ENCODE measurements around the gene HOXA11.

DNA sequence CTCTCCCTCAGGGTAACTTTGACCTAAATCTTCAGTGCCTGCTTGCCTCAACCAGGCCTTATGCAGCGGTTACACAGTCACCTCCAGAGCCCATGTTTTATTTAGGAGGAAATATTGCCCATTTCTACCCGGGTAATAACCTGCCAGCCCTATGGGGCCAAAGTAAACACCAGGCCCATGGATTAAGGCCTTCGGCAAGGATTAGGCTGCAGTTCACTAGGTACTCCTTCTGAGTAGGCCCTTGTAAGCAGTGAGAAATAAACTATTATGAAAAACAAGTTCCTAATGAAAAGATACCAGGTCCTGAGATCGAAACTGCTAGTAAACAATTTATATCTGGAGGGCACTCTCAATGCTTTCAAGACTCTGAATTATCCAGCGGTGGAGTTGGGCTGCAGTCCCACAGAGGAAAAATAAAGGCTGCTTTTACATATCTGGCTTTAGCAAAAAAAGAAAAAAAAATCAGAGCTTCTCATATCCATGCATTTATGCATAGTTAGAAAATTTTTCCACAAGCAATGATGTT, 7.2 kb downstream of the HOXA11 start:
- TF ChIP-seq, protein P1, sequence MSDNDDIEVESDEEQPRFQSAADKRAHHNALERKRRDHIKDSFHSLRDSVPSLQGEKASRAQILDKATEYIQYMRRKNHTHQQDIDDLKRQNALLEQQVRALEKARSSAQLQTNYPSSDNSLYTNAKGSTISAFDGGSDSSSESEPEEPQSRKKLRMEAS (IDR thresholded peaks at IDR 0.05; ENCODE audit: low read depth, low read length), result no peak
- no peak for TF ChIP-seq RELA (IDR thresholded peaks at IDR 0.05; ENCODE audit: borderline replicate concordance, partially characterized antibody)
- TF ChIP-seq GABPA (IDR thresholded peaks at IDR 0.05; ENCODE audit: low read depth), result no peak
- TF ChIP-seq KDM1A (IDR thresholded peaks at IDR 0.05; ENCODE audit: borderline replicate concordance), result no peak
- no peak for TF ChIP-seq CHD4 (IDR thresholded peaks at IDR 0.05)
- no peak for TF ChIP-seq ZSCAN29 (IDR thresholded peaks at IDR 0.05)
- TF ChIP-seq TCF12 (IDR thresholded peaks at IDR 0.05; ENCODE audit: low read depth, low read length), result no peak
- TF ChIP-seq, protein P2, sequence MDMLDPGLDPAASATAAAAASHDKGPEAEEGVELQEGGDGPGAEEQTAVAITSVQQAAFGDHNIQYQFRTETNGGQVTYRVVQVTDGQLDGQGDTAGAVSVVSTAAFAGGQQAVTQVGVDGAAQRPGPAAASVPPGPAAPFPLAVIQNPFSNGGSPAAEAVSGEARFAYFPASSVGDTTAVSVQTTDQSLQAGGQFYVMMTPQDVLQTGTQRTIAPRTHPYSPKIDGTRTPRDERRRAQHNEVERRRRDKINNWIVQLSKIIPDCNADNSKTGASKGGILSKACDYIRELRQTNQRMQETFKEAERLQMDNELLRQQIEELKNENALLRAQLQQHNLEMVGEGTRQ (IDR thresholded peaks at IDR 0.05; ENCODE audit: borderline replicate concordance, low read depth, low read length), result no peak
- TF ChIP-seq, protein P3, sequence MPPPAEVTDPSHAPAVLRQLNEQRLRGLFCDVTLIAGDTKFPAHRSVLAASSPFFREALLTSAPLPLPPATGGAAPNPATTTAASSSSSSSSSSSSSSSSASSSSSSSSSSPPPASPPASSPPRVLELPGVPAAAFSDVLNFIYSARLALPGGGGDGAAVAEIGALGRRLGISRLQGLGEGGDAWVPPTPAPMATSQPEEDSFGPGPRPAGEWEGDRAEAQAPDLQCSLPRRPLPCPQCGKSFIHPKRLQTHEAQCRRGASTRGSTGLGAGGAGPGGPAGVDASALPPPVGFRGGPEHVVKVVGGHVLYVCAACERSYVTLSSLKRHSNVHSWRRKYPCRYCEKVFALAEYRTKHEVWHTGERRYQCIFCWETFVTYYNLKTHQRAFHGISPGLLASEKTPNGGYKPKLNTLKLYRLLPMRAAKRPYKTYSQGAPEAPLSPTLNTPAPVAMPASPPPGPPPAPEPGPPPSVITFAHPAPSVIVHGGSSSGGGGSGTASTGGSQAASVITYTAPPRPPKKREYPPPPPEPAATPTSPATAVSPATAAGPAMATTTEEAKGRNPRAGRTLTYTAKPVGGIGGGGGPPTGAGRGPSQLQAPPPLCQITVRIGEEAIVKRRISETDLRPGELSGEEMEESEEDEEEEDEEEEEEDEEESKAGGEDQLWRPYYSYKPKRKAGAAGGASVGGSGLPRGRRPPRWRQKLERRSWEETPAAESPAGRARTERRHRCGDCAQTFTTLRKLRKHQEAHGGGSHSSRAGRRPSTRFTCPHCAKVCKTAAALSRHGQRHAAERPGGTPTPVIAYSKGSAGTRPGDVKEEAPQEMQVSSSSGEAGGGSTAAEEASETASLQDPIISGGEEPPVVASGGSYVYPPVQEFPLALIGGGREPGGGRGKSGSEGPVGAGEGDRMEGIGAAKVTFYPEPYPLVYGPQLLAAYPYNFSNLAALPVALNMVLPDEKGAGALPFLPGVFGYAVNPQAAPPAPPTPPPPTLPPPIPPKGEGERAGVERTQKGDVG (CRISPR knock-in tag; IDR thresholded peaks at IDR 0.05), result no peak
- no peak for TF ChIP-seq EP300 (IDR thresholded peaks at IDR 0.05; ENCODE audit: borderline replicate concordance in 1 of 2, control insufficient read depth in 1 of 2, low read depth in 2 of 2, low read length in 2 of 2)
- TF ChIP-seq, protein P4, sequence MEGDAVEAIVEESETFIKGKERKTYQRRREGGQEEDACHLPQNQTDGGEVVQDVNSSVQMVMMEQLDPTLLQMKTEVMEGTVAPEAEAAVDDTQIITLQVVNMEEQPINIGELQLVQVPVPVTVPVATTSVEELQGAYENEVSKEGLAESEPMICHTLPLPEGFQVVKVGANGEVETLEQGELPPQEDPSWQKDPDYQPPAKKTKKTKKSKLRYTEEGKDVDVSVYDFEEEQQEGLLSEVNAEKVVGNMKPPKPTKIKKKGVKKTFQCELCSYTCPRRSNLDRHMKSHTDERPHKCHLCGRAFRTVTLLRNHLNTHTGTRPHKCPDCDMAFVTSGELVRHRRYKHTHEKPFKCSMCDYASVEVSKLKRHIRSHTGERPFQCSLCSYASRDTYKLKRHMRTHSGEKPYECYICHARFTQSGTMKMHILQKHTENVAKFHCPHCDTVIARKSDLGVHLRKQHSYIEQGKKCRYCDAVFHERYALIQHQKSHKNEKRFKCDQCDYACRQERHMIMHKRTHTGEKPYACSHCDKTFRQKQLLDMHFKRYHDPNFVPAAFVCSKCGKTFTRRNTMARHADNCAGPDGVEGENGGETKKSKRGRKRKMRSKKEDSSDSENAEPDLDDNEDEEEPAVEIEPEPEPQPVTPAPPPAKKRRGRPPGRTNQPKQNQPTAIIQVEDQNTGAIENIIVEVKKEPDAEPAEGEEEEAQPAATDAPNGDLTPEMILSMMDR (IDR thresholded peaks at IDR 0.05 in 2 of 3, conservative IDR thresholded peaks at IDR 0.05 in 1 of 3; ENCODE audit: control insufficient read depth in 2 of 3, extremely low read depth in 1 of 3, insufficient read depth in 1 of 3, low read depth in 3 of 3, low read length in 3 of 3), result no peak
- no peak for TF ChIP-seq RBBP5 (conservative IDR thresholded peaks at IDR 0.05)
